Measurements from ENCODE around the gene EPN2. TPM values are rescaled to one million over a fixed set of nuclear protein-coding genes. Genes with fewer than 3 reads are reported as not detected.

EPN2 gene
- total RNA-seq, 1 experiment from 2014 or later, result 9.0 TPM

DNA sequence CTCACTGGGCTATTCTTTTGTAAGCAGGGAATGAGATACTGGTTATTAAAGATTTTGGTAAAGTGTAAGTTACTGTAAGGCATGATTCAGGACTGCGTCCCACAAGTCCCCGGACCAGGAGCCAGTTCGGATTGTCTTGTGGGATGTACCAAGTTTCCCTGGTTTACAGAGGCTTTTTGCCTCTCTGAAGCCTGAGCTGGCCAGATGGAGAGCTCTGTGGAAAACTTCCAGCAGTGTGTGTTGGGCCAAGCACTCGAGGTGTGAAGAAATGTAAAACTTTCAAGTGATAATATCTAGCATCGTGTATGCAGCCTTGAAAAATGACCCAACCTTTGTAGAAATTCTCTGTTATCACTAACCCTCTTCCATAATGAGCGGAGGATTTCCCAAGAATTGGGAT is 2.4 kb downstream of the EPN2 start:
- DNase-seq (ENCODE audit: low read depth), result no peak

DNA sequence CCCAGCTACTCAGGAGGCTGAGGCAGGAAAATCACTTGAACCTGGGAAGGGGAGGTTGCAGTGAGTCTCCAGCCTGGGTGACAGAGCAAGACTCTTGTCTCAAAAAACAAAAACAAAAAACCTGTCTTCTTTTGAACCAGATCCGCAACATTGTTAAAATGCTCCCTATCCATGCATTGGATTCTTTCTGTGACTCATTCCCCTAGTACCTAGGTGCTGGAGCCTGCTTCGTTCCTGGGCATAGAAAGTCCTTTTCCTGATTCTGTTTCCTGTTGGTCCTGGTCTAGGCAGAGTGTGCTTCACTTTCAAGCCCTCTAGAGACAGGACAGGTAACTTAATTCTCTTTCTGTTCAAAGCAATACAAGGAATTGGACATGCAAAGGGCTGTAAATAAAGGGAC is 5.2 kb downstream of the EPN2 start:
- no peak for DNase-seq (ENCODE audit: low read depth)

DNA sequence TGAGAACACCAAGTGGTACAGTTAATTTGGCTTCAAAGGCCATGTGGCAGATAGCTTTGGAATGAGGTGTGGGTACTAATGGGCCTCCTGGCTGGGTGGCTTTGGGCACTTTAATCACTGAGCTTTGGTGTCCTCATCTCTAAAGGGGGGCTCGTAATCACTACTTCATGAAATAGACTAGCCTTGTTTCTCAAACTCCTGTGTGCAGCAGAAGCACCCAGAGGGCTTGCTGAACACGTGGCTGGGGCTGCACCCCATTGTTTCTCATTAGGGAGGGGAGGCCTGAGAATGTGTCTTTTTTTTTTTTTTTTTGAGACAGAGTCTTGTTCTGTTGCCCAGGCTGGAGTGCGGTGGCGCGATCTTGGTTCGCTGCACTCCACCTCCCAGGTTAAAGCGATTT is 5.8 kb downstream of the EPN2 start:
- DNase-seq (ENCODE audit: low read depth), result no peak

- DNase-seq (ENCODE audit: low read depth), result no peak
Observed at GRCh38 chr17:19243838-19244237, 6.7 kb downstream of the EPN2 start.

DNA sequence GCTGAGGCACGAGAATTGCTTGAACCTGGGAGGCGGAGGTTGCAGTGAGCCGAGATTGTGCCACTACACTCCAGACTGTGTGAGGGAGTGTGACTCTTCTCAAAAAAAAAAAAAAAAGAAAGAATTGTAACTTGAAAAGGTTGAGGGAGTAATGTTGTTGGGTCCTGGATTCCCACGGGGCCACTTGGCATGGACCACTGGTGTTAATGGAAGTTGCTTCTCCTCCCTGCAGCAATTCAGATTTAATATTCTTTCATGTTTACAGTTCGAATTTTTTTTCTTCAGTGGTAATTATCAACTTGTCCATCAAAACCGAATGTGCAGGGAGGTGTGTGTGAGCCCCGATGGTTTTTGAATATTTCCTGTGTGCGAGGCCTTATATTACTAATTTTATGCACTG is 7.2 kb downstream of the EPN2 start:
- DNase-seq (ENCODE audit: low read depth), result no peak

DNA sequence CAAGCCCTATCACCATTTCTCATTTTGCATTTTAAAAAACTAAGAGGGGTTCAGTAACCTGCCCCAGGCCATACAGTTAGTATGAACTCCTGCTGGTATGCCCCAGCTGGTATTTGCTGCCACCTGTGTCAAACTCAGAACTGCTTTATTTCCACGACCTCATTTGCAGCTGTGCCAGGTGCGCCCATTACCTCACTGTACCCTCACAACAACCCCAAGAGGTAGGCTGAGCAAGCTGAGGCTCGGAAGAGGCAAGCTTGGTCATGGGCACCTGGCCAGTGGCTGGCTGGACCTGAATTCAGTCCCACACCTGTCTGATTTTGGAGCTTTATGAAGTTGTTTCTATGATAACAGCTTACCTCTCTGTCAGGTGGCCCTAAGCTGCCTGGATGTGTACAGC is 7.6 kb downstream of the EPN2 start:
- no peak for DNase-seq (ENCODE audit: low read depth)

DNA sequence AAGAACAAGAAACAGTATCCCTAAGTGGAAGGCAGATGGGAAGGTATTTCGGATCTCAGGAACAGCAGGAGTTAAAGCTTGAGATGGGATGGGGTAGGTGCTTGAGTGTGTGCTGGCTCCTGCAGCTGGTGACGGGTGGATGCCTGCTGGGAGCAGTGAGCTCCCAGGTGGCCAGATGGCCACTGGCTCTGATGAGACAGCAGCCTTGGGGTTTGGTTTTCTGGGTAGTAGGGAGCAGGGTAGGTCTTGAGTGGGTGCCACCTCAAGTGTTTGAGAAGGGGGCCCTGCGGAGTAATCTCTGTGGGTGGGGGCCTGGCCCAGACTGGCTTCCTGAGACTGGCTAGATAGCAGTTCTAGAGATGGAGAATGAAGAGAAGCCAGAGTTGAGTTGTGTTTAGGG is 10.3 kb downstream of the EPN2 start:
- DNase-seq (ENCODE audit: low read depth), result no peak

DNA sequence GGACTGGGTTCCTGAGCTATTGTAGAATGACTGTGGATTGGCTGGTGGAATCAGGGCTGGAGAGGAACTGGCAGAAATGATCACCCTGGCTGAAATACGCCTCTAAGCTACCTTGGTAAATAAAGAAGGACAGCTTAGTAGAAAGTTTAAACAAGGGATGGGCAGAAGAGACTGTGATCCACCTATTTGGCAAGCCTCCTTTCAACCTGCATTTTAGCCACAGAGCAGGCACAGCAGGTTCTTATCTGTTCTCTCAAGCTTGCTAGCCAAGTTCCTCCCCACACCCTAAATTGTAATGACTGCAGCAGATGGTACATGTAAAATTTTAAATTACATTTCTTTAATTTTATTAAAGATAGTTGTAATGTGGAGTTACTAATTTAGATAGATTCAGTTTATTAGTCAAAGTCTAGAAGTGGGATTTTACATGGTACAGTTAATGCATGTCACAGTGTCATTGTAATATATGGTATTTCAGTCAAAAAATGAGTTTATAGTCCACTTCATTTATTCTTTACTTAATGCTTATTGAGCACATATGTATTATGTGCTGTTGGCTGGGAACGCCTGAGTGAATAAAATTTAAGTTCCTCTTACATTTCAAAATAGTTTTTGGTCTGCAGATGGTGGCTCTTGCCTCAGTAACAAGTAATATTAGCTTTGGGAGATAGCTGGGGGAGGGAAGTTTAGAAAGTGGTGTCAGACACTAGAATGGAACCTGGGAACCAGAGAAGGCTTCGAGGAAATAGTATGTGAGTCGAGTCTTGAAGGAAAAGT is 11.2 kb downstream of the EPN2 start:
- no peak for DNase-seq (ENCODE audit: low read depth)

- peak; percentile 90 for DNase-seq (ENCODE audit: low read depth)
Observed at GRCh38 chr17:19248928-19249574, 11.9 kb downstream of the EPN2 start.

GRCh38 chr17:19249681-19250080 is 12.5 kb downstream of the EPN2 start:
- DNase-seq (ENCODE audit: low read depth), result peak; percentile 31

- no peak for DNase-seq (ENCODE audit: low read depth)
Observed at GRCh38 chr17:19250421-19251173, 13.4 kb downstream of the EPN2 start.

DNA sequence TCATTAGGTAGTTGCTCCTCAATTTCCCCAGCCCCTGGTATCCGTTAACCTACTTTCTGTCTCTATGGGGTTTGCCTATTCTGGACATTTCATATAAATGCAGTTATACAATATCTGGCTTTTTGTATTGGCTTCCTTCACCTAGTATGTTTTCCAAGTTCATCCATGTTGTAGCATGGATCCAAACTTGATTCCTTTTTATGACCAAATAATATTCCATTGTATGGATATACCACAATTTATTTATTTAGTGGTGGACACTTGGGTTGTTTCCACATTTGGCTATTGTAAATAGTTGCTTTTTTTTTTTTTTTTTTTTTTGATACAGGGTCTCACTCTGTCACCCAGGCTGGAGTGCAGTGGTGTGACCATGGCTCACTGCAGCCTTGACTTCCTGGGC is 15.9 kb downstream of the EPN2 start:
- no peak for DNase-seq (ENCODE audit: low read depth)

DNA sequence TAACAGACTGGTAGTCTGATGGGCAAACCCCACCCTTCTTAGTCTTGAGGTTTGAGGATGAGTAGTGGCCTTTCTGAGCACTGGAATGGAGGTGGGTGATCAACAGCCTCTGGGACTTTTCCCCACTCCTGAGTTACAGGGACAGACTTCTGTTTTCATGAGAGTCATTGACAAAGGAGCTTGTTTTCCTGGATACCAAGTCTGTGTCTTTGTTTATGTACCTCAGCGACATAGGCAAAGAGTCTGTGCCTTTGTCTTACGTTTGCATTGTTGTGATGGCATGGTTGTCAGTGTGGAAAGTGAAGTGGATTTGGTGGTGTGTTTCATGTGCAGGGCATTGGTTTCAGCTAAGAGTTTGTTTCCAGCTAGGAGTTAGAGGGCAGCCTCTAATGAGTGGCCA is 17.5 kb downstream of the EPN2 start:
- DNase-seq (ENCODE audit: low read depth), result no peak

DNA sequence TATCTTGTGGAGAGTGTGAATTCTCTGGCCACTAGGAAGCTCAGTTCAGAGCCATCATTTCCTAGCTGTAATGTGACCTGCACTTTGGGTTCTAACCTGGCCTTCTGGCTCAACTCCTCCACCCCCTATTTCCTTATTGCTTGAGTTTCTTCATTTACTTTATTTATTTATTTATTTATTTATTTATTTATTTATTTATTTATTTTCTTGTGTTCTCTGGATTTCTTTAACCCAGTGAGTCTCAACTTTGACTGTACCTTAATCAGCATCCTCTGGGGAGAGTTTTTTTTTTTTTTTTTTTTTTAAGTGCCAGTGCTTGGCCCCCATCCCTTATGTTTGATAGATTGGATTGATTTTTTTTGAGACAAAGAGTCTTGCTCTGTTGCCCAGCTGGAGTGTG is 18.1 kb downstream of the EPN2 start:
- no peak for DNase-seq (ENCODE audit: low read depth)

DNA sequence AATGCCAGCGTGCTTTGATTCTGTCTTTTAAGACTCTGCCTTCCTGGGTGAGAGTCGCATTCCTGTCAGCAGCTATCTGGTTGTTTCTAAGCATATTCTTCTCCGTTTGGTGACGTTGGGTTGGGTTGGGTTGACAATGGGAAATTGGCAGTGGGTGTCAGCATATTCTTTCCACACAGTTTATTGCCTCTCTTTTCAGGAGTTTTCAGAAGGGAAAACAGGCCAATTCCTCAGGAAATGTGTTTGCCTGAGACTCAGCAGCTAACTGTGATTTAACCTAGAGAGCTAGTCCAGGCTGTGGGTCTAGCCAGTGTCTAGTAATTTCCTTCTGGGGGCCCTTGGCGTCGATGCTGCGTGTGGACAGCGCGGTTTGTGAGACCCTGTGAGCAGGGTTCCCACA is 21.2 kb downstream of the EPN2 start:
- no peak for DNase-seq (ENCODE audit: low read depth)

DNA sequence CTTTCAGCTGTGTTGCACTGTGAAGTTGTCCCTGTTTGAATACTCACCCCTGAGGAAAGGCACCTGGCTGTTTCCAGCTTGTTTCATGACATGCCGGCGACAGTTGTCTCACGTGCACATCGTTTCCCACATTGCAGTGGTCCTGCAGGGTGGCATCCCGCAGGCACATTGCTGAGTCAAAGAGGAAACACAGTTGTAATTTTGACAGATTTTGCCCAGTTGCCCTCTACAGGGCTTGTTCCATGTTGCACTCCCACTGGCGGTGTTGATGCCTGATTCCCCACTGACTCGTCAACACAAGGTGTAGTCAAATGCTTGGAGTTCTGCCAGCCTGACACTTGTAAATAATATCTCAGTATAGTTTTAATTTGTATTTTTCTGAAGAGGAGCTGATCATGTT is 23.8 kb downstream of the EPN2 start:
- DNase-seq (ENCODE audit: low read depth), result peak; percentile 9

- DNase-seq (ENCODE audit: low read depth), result no peak
Observed at GRCh38 chr17:19261426-19261825, 24.3 kb downstream of the EPN2 start.

DNA sequence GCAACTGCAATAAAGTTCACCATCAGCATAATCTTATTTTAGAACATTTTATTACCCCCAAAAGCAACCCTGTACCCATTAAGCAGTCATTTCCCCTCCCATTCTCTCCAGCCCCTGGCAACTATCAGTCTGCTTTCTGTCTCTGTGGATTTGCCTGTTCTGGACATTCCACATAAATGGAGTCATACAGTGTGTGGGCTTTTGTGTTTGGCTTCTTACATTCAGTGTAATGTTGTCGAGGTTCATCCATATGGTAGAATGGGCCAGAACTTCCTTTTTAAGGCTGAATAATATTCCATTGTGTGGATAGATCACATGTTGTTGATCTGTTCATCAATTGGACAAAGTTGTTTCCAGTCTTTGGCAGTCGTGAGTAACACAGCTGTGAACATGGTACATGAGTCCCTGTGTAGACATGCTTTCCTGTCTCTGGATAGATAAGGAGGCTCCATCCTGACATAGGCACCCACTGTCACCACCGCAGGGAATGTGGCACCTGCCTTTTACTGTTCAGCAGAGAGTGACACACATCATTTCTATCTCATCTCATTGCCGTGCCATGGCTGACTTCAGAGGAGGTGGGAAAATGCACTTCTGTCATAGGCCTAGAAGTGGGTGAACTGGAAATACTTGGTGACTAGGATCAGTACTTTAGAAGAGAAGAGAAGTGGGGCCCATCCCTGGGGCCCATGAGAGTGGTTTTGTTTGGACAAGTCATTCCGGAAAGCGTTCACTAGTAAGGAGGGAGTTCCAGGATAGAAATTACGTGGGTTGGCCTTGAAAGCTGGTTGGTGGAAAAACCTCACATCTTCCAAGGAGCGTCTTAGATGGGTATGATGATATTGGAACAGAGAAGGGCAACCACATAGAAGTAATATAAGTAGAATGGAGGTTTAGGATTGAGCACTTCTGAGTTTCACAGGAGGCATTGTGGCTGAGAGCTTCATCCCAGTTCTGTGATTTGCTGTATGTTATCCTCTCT is 25.8 kb downstream of the EPN2 start:
- DNase-seq (ENCODE audit: low read depth), result no peak

- peak; percentile 24 for DNase-seq (ENCODE audit: low read depth)
Observed at GRCh38 chr17:19263641-19264051, 26.5 kb downstream of the EPN2 start.

- no peak for DNase-seq (ENCODE audit: low read depth)
Observed at GRCh38 chr17:19264268-19264667, 27.1 kb downstream of the EPN2 start.

DNA sequence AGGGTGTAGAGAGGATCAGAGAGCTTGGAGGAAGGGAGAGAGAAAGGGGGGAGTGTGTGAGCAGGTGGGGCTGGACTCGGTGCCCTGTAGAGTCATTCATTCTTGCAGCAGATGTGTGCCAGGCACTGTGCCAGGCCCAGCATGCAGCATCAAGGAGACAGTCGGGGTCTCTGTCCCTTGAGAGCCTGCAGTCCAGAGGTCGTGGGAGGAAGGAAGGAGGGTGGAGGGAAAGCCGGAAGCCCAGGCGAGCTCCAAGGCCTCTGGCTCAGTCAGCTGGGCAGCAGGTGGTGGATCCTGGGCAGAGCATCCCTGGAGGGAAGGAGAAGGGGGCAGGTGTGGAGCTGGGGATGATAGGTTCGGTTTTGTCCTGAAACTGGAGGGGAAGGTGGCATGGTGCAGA is 27.5 kb downstream of the EPN2 start:
- DNase-seq (ENCODE audit: low read depth), result no peak

GRCh38 chr17:19265755-19266154 is 28.6 kb downstream of the EPN2 start:
- DNase-seq (ENCODE audit: low read depth), result no peak

Data from RPMI7951 (cell line).